Keratinocyte (primary cell): ENCODE results near the gene A2ML1. TPM values are rescaled to one million over a fixed set of nuclear protein-coding genes. Genes with fewer than 3 reads are reported as not detected.
A peak's percentile ranks its signal among the peaks of the same experiment; 100 is the strongest.

ENCODE experiments used
- DNase-seq: peaks from one replicate; pipeline ENCODE4 v3.0.0-alpha.2; 2011; ENCODE audit warnings: low read depth, missing footprints, low spot score
- FAIRE-seq: peaks from 2 replicates; lab custom pipeline; 2011; peaks lifted over from hg19 to GRCh38; lab: Jason Lieb, UNC
- H2AFZ ChIP-seq: 2 replicates; pipeline ENCODE4 v1.6.0; 2012; ENCODE audit warnings: low read length, control low read depth, inconsistent platforms; ENCODE audit not compliant: control insufficient read depth
- H3K27ac ChIP-seq: 2 replicates; pipeline ENCODE4 v1.5.1; 2011; ENCODE audit warnings: low read length; ENCODE audit not compliant: control insufficient read depth, insufficient read depth
- H3K27me3 ChIP-seq: 3 replicates; pipeline ENCODE4 v1.6.0; 2011; ENCODE audit warnings: low read length; ENCODE audit not compliant: control insufficient read depth, insufficient read depth; ENCODE audit errors: extremely low read depth
- H3K36me3 ChIP-seq, 2 experiments: 2 replicates in 1 of 2; 3 replicates in 1 of 2; pipeline ENCODE4 v1.5.1; 2011; ENCODE audit warnings: low read length in 2 of 2, mild to moderate bottlenecking in 1 of 2; ENCODE audit not compliant: control insufficient read depth in 2 of 2, insufficient read depth in 2 of 2; ENCODE audit errors: extremely low read depth in 1 of 2
- H3K4me1 ChIP-seq: 3 replicates; pipeline ENCODE4 v1.5.1; 2011; ENCODE audit warnings: low read length; ENCODE audit not compliant: control insufficient read depth, insufficient read depth; ENCODE audit errors: extremely low read depth
- H3K4me2 ChIP-seq: 3 replicates; pipeline ENCODE4 v1.6.0; 2011; ENCODE audit warnings: low read depth, low read length; ENCODE audit not compliant: control insufficient read depth, insufficient read depth; ENCODE audit errors: extremely low read depth
- H3K4me3 ChIP-seq, 3 experiments: fragments of 200-600 bp in 1 of 3; sonication (generic) in 1 of 3; 2 replicates in 2 of 3; 3 replicates in 1 of 3; pipeline ENCODE4 v1.5.1; 2011 to 2016; ENCODE audit warnings: low read length in 3 of 3, mild to moderate bottlenecking in 3 of 3, control low read depth in 2 of 3, inconsistent platforms in 1 of 3, low read depth in 1 of 3, mixed read lengths in 1 of 3, mixed run types in 1 of 3, moderate library complexity in 1 of 3; ENCODE audit not compliant: control insufficient read depth in 2 of 3, insufficient read depth in 2 of 3; ENCODE audit errors: extremely low read depth in 1 of 3
- H3K79me2 ChIP-seq: 2 replicates; pipeline ENCODE4 v1.6.0; 2012; ENCODE audit warnings: low read length; ENCODE audit not compliant: control insufficient read depth, insufficient read depth
- H3K9ac ChIP-seq: 3 replicates; pipeline ENCODE4 v1.6.0; 2011; ENCODE audit warnings: low read length; ENCODE audit not compliant: control insufficient read depth, insufficient read depth; ENCODE audit errors: extremely low read depth
- H3K9me1 ChIP-seq: 3 replicates; pipeline ENCODE4 v1.6.0; 2011; ENCODE audit warnings: low read length; ENCODE audit not compliant: control insufficient read depth, insufficient read depth; ENCODE audit errors: extremely low read depth
- H3K9me3 ChIP-seq: 2 replicates; pipeline ENCODE4 v1.5.1; 2012; ENCODE audit warnings: low read depth, low read length; ENCODE audit not compliant: control insufficient read depth
- H4K20me1 ChIP-seq: 3 replicates; pipeline ENCODE4 v1.6.0; 2011; ENCODE audit warnings: low read length; ENCODE audit not compliant: control insufficient read depth, insufficient read depth; ENCODE audit errors: extremely low read depth
- EZH2 ChIP-seq: IDR thresholded peaks from one replicate; pipeline ENCODE4 v1.6.1; 2012; ENCODE audit warnings: inconsistent platforms, mild to moderate bottlenecking, low read length, moderate library complexity
- dilution Hi-C: fragments of 300-500 bp; cut with MboI; formaldehyde crosslinking; loops from one replicate; pipeline ENCODE4 v1.7.0; 2020; ENCODE audit warnings: low sequenced_read_pairs; ENCODE audit not compliant: extremely low pct_ligation_motif_present
- polyA plus RNA-seq, 5 experiments: library from polyadenylated mRNA; depleted of rRNA in 3 of 5; stranded (reverse) in 3 of 5; stranded (forward) in 1 of 5; unstranded in 1 of 5; fragments of >200 nt; gene quantifications; 1 replicate in 1 of 5; 2 replicates in 3 of 5; 3 replicates in 1 of 5; pipeline versions ENCODE4 v1.2.1 to v1.2.3, GENCODE V29; 2011 to 2012; ENCODE audit warnings: missing spikeins in 2 of 5, low read depth in 1 of 5, low replicate concordance in 1 of 5
- TF ChIP-seq, protein P1 (sequence below), 3 experiments: IDR thresholded peaks in 1 of 3; conservative IDR thresholded peaks in 1 of 3; optimal IDR thresholded peaks in 1 of 3; 2 replicates in 2 of 3; 3 replicates in 1 of 3; pipeline versions ENCODE3 to v1.5.1; 2011; ENCODE audit warnings: low read length in 3 of 3, mild to moderate bottlenecking in 3 of 3, moderate library complexity in 2 of 3, control low read depth in 1 of 3, inconsistent platforms in 1 of 3; ENCODE audit not compliant: insufficient read depth in 2 of 3; ENCODE audit errors: extremely low read depth in 1 of 3

Gene A2ML1
- polyA plus RNA-seq, 1 donor (not counting 4 experiments of a cell fraction or from before 2014, with no cell fraction given): 81.1 TPM

DNA sequence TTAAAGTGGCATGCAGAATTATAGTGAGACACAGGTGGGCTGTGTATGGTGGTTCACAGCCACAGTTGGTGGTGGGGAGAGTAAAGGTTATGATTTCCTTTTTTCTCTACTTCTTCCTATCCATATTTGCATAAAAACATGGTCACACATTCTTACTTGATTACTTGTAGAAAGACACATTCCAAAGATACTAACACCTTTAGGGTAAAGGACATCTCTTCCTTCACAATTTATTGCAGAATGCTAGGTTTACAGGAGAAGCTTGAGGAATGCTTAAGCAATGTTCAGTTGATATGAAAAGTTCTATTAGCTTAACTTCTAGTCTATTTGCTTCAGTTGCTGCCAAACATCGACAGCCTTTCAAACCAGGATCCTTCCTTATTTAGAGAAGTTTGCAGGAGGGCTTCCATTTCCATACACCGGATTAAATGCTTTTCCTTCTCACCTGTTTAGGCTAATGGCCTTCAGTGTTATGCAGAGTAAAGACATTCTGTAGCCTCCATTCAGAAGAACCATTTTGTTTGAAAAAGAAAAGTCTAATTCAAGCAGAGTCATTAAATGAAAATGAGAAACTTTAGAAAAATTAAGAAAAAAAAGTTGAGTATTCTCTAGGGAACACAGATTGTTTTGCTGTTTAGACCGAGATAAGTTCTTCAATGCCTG is 89.3 kb downstream of the A2ML1 start:
- H3K4me1 ChIP-seq: peaks cover 22% of the 10 kb centered on the region
- H3K9me3 ChIP-seq: no peaks in the 10 kb centered on the region
- H3K36me3 ChIP-seq: no peaks in the 10 kb centered on the region
- TF ChIP-seq, protein P1, sequence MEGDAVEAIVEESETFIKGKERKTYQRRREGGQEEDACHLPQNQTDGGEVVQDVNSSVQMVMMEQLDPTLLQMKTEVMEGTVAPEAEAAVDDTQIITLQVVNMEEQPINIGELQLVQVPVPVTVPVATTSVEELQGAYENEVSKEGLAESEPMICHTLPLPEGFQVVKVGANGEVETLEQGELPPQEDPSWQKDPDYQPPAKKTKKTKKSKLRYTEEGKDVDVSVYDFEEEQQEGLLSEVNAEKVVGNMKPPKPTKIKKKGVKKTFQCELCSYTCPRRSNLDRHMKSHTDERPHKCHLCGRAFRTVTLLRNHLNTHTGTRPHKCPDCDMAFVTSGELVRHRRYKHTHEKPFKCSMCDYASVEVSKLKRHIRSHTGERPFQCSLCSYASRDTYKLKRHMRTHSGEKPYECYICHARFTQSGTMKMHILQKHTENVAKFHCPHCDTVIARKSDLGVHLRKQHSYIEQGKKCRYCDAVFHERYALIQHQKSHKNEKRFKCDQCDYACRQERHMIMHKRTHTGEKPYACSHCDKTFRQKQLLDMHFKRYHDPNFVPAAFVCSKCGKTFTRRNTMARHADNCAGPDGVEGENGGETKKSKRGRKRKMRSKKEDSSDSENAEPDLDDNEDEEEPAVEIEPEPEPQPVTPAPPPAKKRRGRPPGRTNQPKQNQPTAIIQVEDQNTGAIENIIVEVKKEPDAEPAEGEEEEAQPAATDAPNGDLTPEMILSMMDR (optimal IDR thresholded peaks at IDR 0.05 in 1 of 3, IDR thresholded peaks at IDR 0.05 in 1 of 3, conservative IDR thresholded peaks at IDR 0.05 in 1 of 3; ENCODE audit: extremely low read depth in 1 of 3, insufficient read depth in 2 of 3, low read length in 3 of 3): no peak
- no peak for TF ChIP-seq EZH2
- H4K20me1 ChIP-seq: no peaks in the 10 kb centered on the region
- H2AFZ ChIP-seq: no peak overlapping the region
- dilution Hi-C loops: no loop called here
- H3K9ac ChIP-seq: no peak overlapping the region
- H3K27ac ChIP-seq: no peak overlapping the region
- FAIRE-seq: no peak
- DNase-seq: no peak
- no peak overlapping the region for H3K4me3 ChIP-seq
- peaks cover 2% of the 10 kb centered on the region for H3K79me2 ChIP-seq
- H3K27me3 ChIP-seq: no peaks in the 10 kb centered on the region
- no peak overlapping the region for H3K4me2 ChIP-seq
- H3K9me1 ChIP-seq: no peaks in the 10 kb centered on the region

DNA sequence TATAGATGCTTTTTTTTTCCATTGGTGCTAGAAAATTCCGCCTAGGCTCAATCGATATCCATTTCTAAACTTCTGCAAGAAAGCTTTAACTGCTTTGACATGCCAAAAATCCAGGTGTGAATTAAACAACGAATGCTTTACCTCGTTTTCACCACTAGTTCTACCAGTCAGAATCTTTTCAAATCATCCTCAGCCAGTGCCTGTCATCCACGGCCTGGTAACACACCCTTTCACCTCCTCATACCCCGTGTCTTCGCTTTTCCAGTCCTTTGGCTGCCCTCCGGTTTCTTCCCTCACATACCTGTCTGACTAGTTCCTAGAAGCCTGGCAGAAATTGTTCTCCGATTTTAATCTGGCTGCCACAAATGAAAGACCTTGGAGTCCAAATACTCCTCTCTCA is 90.5 kb downstream of the A2ML1 start:
- no peaks in the 10 kb centered on the region for H3K9me3 ChIP-seq
- H3K9me1 ChIP-seq: no peaks in the 10 kb centered on the region
- peak overlapping the region in 2 of 3 experiments; percentile 16 to 88 for H3K4me3 ChIP-seq
- FAIRE-seq (peak; percentile 82), DNase-seq (peak; percentile 28)
- no peaks in the 10 kb centered on the region for H4K20me1 ChIP-seq
- no peaks in the 10 kb centered on the region for H3K27me3 ChIP-seq
- H2AFZ ChIP-seq: peak overlapping the region; percentile 91
- peaks cover 2% of the 10 kb centered on the region for H3K79me2 ChIP-seq
- H3K4me1 ChIP-seq: peaks cover 22% of the 10 kb centered on the region
- TF ChIP-seq, protein P1 (optimal IDR thresholded peaks at IDR 0.05 in 1 of 3, IDR thresholded peaks at IDR 0.05 in 1 of 3, conservative IDR thresholded peaks at IDR 0.05 in 1 of 3; ENCODE audit: extremely low read depth in 1 of 3, insufficient read depth in 2 of 3, low read length in 3 of 3): peak; percentile 18 to 55 (median 43)
- no peak for TF ChIP-seq EZH2
- H3K9ac ChIP-seq: no peak overlapping the region
- no peaks in the 10 kb centered on the region for H3K36me3 ChIP-seq
- dilution Hi-C loops: no loop called here
- peak overlapping the region; percentile 89 for H3K4me2 ChIP-seq
- no peak overlapping the region for H3K27ac ChIP-seq
